ENCODE data around the gene CCDC106. TPM values are rescaled to one million over a fixed set of nuclear protein-coding genes. Genes with fewer than 3 reads are reported as not detected.

The CCDC106 gene
- total and polyA plus RNA-seq, 2 of the 4 experiments (the other 2 are of a cell fraction) = 2.3 to 13.6 TPM

DNA sequence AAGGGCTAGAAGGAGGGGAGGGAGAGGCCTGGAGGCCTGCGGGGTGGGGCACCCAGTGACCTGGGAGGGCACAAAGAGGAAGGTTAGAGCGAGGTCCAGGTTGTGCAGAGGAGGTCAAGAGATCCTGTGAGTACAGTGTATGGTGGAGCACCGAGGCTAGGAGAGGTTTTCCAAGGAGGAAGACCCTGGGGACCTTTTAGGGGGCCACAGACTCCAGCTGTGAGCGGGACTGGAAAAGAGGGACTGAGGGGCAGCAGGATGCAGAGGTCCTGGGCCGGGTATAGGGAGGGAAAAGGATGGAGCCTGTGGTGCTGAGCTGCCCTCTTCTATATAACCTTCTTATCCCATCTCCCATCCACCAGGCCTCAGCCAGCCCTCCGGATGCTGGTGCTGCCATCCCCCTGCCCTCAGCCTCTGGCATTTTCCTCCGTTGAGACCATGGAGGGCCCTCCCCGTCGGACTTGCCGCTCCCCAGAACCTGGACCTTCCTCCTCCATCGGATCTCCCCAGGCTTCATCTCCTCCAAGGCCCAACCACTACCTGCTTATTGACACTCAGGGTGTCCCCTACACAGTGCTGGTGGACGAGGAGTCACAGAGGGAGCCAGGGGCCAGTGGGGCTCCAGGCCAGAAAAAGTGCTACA, 3.7 kb upstream of the CCDC106 start:
- H3K4me1 ChIP-seq (ENCODE audit: control insufficient read depth, insufficient read depth, low read length) = peaks cover 16% of the 10 kb centered on the region
- peak overlapping the region; percentile 96 for H2AK9ac ChIP-seq (replicated peaks; ENCODE audit: low read depth, low read length, poor library complexity)
- peak overlapping the region; percentile 74 for H3K4me3 ChIP-seq (ENCODE audit: insufficient read depth, low read depth, low read length)
- H4K20me1 ChIP-seq (ENCODE audit: insufficient read depth, low read length) = no peaks in the 10 kb centered on the region
- no TSS peak for BruUV-seq (replicated peaks)
- peak overlapping the region; percentile 97 for H2AK5ac ChIP-seq (ENCODE audit: low read depth, low read length)
- H4K5ac ChIP-seq (ENCODE audit: low read depth, low read length) = peak overlapping the region; percentile 14
- ATAC-seq (ENCODE audit: low read depth) = no peak
- H2BK15ac ChIP-seq (ENCODE audit: low read depth, low read length) = no peak overlapping the region
- H3K27ac ChIP-seq (ENCODE audit: insufficient read depth, low read length) = peak overlapping the region; percentile 71
- peak overlapping the region; percentile 84 for H3K9ac ChIP-seq (ENCODE audit: low read depth, low read length)
- H3K27me3 ChIP-seq (ENCODE audit: control insufficient read depth, insufficient read depth, low read length) = no peaks in the 10 kb centered on the region
- no peak for DNase-seq
- H3K14ac ChIP-seq (replicated peaks; ENCODE audit: low read depth, low read length) = peak overlapping the region; percentile 89; the same call in 1 of the 2 replicates
- intact Hi-C loops (cut with micrococcal nuclease) (no loop called here), in situ Hi-C loops (cut with MboI; ENCODE audit: low sequenced_read_pairs) (loop anchor here (25.0 kb wide), 2 partner anchors 357 to 532 kb away; partner anchors contain the start of genes BRSK1, HSPBP1 and PPP1R12C), dilution Hi-C loops (cut with HindIII; ENCODE audit: low sequenced_read_pairs, unreplicated experiment) (no loop called here)
- peak overlapping the region; percentile 87 for H3K4me2 ChIP-seq (ENCODE audit: low read depth, low read length)
- H3K36me3 ChIP-seq (ENCODE audit: control insufficient read depth, insufficient read depth, low read length) = peaks cover 13% of the 10 kb centered on the region
- H4K8ac ChIP-seq (ENCODE audit: low read depth in 2 of 2, low read length in 2 of 2) = peak overlapping the region; percentile 68 to 72; a peak in 2 of 4 replicates
- peaks cover 30 to 77% of the 10 kb centered on the region in 2 experiments for H3K79me1 ChIP-seq (ENCODE audit: low read depth in 1 of 2, low read length in 2 of 2)
- TF ChIP-seq NFE2L2 (IDR thresholded peaks at IDR 0.05; ENCODE audit: low read depth, low read length) (no peak), CHD1 (IDR thresholded peaks at IDR 0.05; ENCODE audit: low read depth, low read length) (no peak), RCOR1 (IDR thresholded peaks at IDR 0.05; ENCODE audit: insufficient replicate concordance, low read length) (no peak), CEBPB (IDR thresholded peaks at IDR 0.05; ENCODE audit: low read depth, low read length) (no peak), BHLHE40 (IDR thresholded peaks at IDR 0.05; ENCODE audit: low read depth, low read length) (no peak), MAZ (IDR thresholded peaks at IDR 0.05; ENCODE audit: borderline replicate concordance, low read depth, low read length) (no peak)
- TF ChIP-seq, protein P1, sequence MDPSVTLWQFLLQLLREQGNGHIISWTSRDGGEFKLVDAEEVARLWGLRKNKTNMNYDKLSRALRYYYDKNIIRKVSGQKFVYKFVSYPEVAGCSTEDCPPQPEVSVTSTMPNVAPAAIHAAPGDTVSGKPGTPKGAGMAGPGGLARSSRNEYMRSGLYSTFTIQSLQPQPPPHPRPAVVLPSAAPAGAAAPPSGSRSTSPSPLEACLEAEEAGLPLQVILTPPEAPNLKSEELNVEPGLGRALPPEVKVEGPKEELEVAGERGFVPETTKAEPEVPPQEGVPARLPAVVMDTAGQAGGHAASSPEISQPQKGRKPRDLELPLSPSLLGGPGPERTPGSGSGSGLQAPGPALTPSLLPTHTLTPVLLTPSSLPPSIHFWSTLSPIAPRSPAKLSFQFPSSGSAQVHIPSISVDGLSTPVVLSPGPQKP (IDR thresholded peaks at IDR 0.05; ENCODE audit: borderline replicate concordance, low read depth, low read length) = no peak
- H3K4ac ChIP-seq (ENCODE audit: low read depth, low read length) = peak overlapping the region; percentile 79
- no peak overlapping the region for H3K18ac ChIP-seq (ENCODE audit: low read depth, low read length)
- H3K23ac ChIP-seq (ENCODE audit: low read depth, low read length) = peak overlapping the region; percentile 72; the same call in 1 of the 2 replicates
- no peak overlapping the region for H2BK20ac ChIP-seq (ENCODE audit: low read depth, low read length)
- ChIA-PET CTCF (no interaction called here), POLR2A (ENCODE audit: unreplicated experiment) (interaction anchor here (1.0 kb wide), 1 partner anchor 10 kb away, joined by 4 read pairs; no protein-coding TSS in a partner anchor)
- H3K9me3 ChIP-seq (ENCODE audit: control insufficient read depth, insufficient read depth, low read length) = no peaks in the 10 kb centered on the region
- H2BK5ac ChIP-seq (ENCODE audit: low read depth, low read length, poor library complexity, severe bottlenecking) = peak overlapping the region; percentile 1
- H3K9me1 ChIP-seq (ENCODE audit: insufficient read depth, low read length) = no peaks in the 10 kb centered on the region
- no peak overlapping the region for H2AFZ ChIP-seq (replicated peaks; ENCODE audit: low read length, poor library complexity)
- WGBS, 2 experiments (ENCODE audit: extremely low coverage in 2 of 2, insufficient read length in 1 of 2) = 0% methylated on average over 2 of the region's 12 CpGs; no CpG with 5 or more reads in 1 of the 2 experiments
- H3K56ac ChIP-seq (ENCODE audit: extremely low read depth, insufficient read depth, low read length) = peak overlapping the region; percentile 29
- H2BK120ac ChIP-seq (ENCODE audit: low read depth, low read length) = no peak overlapping the region; the same call in 1 of the 2 replicates
- H4K91ac ChIP-seq (ENCODE audit: insufficient read depth, low read depth, low read length) = peak overlapping the region; percentile 19

Measured in IMR-90 (cell line).